Frontal cortex (tissue), 4 donors: ENCODE results near the gene WASF1. TPM values are rescaled to one million over a fixed set of nuclear protein-coding genes. Genes with fewer than 3 reads are reported as not detected.

ENCODE experiments used
- DNase-seq, 2 donors: peaks; one replicate each; pipeline ENCODE4 v3.0.0; 2012; ENCODE audit warnings: low spot score in 2 of 2
- FAIRE-seq: peaks from 2 replicates; lab custom pipeline; 2012; peaks lifted over from hg19 to GRCh38; lab: Jason Lieb, UNC
- total RNA-seq: library from RNA; depleted of rRNA; stranded (reverse); fragments of >200 nt; gene quantifications from one replicate; pipeline ENCODE4 v1.2.3, GENCODE V29; 2014
- donor health status: control.
- donor health status: control.
- donor health status: control.

WASF1 gene
- 63.2 TPM for total RNA-seq

DNA sequence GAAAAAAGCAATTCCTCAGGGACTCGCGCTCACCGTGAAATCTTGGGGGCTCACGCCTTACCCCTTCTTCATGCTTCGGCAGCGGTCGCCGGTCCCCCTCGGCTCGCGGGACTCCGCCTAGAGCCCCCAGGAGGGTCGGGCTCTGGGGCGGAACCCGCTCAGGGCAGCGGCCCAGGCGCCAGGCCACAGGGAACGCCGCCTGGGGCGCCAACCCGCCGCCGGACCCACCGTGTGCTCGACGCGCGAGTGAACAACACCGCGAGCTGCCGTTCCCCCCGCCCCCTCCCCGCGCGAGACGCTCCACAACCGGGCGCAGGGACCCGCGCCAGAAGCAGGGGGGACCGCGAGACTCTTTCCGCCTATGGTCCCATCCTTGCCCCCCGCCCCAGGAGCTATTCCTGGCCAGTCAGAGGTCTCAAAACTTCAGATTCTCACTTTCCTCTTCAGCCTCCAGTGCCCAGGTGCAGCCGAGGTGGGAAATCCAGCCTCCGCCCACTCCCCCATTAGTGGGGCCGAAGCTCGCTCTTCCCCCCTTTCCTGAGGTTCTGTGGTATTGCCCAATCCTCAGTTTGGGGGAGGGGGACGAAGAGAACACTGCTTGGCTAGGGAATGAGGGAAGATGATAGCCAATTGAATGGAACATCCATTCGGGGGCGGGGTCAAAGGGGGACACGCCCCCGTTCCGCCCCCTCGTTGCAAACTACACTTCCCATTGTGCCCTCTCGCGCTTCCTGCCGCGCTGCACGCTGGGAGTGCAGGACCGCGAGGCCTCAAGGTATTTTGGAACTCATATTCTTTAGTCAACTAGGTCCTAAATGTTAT, at the start of gene WASF1:
Gene WASF1, minus strand, starts transcription at position 265 of the 822 bp plus-strand sequence. CDS start 52,069 bp downstream, outside the sequence.
- peak; percentile 84 to 89 for DNase-seq

DNA sequence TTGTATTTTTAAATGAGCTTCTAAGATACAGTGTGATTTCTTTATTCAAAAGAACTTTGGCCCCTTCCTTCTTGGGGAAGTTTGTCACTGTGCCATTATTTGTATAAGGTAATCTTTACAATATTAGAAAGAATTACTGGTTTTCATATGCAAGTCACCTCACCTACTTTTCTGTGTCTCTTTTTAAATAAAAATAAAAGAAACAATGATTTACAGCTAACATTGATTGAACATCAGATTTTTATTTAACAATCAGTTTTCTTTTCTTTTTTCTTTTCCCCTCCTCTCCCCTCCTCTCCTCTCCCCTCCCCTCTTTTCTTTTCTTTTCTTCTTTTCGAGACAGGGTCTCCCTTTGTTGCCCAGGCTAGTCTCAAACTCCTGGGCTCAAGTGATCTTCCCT, 46.8 kb upstream of the WASF1 start:
- DNase-seq (no peak), FAIRE-seq (no peak)

More for the DNA sequence above, at the start of gene WASF1:
- FAIRE-seq: peak; percentile 68

DNA sequence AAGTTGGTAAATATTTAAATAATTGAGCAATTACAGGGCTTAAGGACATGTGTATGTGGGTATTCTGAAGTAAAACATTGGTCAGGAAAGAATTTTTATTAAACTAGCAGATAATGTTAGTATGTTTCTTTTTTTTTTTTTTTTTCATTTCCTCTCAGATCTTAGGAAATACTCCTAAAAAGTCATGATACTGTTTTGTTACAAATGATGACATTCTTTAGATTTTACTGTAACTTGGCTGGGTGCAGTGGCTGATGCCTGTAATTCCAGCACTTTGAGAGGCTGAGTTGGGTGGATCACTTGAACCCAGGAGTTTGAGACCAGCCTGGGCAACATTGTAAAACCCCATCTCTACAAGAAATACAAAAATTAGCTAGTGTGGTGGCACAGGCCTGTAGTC, 42.3 kb upstream of the WASF1 start:
- DNase-seq (no peak), FAIRE-seq (no peak)

DNA sequence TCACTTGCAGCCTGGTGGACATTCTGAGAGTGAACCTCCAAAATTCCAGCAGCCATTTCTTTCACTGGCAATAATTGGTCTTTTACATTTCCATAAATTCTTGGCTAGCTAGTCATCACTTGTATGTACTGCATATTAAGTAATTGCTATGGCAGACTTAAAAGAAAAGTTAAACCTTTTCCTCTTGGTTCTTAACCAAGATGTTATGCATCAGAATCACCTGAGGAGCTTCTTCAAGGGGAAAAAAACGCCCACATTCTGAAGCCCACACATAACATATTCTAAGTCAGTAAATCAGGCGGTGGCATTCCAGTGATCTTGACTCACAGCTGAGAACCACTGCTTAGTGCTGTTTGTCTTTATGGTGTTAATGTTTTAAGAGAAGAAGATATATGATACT, 37.8 kb upstream of the WASF1 start:
- DNase-seq (no peak), FAIRE-seq (no peak)

DNA sequence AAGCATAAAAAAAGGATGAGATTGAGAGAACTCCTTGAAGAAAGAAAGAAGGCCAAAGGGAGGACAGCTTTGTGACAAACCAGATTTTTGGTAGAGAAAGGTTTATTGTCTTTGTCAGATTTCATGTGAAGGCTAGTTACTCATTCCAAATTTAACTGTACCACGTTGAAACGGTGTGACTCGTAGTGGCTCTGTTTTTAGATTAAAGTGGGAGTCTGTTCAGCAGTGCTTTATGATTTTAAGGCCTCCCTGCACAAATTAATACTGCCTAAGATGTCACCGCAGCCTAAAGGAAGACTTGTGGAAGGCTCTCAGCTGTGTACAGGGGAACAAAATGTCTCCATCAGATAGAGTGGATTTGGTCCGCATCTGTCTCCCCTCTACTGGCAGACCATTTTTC, 36.7 kb upstream of the WASF1 start:
- no peak for DNase-seq
- no peak for FAIRE-seq

DNA sequence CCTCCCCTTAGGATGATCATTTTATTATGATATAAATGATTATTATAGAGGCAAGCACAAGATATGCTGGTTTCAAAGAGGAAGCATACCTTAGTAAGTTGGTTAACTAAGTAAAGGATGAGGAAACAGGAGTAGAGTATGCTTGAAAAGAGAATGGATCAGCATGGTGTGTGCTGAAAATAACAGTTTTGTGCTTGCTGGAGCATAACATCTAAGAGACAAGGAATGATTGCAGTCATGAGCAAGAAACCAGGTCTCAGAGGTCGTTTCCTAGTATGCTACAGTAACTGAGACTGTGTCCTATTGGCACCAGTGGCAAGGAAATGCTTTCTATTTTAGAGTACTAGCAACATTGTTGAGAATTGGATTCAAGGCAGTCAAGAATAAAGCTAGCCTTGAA, 34.9 kb upstream of the WASF1 start:
- FAIRE-seq (no peak), DNase-seq (no peak)

DNA sequence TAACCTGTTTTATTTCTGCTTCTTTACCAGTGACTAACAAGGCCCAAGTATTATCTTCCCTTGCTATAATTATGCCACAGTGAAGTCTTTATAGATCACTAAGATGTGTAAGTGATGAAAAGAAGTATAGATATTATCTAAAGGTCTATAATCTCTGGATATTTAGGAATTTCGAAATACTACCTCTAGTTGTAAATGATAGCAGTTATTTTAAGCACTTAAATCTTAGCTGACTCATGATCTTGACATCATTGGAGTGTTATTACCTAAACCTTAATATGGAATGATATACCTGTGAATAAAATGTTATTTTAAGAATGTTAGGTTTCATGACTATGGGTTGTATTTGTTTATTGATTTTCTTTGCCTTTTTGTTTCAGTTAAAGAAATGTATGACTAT, 32.3 kb upstream of the WASF1 start:
- FAIRE-seq: no peak

DNA sequence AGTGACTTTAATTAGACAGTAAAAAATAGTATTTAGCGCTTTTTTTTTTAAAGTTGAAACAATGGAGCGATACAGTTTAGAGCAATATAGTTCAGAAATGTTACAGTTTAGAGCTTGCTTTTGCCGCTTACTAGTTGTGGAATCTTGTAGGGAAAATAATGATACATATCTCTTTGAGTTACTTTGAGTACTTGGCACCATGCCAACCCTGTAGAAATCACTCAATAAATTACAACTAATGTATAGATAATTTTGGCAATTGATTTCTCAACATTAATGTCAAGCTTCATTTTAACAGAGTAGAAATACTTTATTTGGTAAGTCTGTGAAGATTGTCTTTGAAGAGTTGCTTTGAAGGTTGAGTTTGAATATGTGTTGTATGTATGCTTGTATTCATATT, 28.2 kb upstream of the WASF1 start:
- FAIRE-seq: no peak
- DNase-seq: no peak

More for the DNA sequence above, 32.3 kb upstream of the WASF1 start:
- DNase-seq: no peak

DNA sequence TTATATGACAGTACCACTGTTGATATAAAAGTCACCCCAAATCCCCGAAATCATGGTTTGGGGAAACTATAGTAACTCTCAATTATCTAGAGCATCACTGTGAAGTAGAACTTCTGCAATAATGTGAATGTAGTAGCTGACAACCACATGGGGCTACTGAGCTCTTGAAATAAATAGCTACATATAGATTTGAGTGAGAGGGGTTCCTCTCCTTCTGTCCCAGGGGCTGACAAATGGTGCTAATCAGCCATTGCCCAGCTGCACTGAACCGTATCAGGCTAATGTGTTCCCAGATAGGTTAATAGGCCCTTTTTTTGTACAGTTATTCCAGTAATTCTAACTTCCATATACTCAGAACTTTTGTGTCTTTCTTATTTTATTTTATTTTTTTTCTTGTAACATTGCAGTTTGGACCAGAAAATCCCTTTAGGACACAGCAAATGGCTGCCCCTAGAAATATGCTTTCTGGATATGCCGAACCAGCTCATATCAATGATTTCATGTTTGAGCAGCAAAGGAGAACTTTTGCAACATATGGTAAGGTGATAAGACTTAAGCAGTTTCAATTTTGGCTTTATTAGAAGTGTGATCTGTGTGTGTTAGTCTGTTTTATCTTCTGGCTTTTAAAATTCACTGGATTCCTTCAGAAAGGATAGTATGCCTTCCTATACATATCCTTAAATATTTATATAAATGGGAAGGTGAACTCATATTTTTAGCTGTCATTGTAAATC, 21.8 kb upstream of the WASF1 start:
- no peak for FAIRE-seq
- DNase-seq: no peak

DNA sequence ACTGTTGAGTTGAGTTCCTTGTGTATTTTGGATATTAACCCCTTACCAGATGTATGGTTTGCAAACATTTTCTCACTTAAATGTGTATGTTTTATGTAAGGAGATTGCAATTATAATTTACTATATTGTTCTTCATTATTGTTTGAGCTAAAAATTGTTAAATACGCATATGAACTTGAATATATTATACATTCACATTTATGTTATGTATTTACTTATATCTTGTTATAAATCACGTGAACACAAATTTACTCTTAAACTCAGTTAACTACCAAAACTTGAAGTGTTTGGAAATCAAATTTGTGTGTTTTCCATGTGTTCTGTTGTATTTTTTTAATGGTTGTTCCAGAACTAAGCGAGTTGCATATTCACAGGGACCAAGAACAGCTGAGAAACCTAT, 19.1 kb upstream of the WASF1 start:
- FAIRE-seq (no peak), DNase-seq (no peak)

DNA sequence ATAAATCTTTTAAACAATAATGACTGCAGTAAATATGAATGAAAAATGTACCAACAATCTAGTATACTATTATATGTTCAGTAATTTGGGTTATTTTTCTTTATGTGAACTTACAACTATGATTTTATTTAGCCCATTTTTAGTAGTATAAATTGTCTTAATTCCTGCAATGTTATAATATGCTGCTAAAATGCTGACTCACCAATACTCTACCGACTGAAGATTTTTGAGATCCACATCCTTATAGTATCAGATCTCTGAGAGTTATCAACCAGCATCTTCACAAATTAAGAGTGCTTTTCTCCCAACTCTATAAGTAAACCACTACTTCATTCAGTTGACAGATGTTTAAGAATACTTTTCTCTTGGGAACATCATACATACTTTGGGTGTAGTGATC, 17.4 kb upstream of the WASF1 start:
- DNase-seq: no peak
- no peak for FAIRE-seq

DNA sequence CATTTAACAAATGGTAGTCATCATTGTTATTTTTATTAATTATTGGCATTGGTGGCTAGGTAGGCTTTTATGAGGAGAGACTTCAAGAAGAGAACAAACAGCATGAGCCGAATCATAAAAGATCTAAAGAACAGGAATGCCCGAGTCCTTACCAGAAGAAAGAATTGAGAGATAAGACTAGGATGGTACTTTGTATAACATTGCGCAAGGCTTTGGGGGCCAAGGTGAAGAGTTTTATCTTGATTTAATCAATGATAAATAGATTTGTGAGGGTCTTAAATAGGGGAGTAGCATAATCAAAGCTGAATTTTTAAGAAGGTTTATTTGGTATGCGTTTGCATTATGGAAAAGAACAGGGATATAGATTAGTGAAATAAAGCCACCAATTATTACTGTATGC, 16.2 kb upstream of the WASF1 start:
- FAIRE-seq: no peak
- no peak for DNase-seq

DNA sequence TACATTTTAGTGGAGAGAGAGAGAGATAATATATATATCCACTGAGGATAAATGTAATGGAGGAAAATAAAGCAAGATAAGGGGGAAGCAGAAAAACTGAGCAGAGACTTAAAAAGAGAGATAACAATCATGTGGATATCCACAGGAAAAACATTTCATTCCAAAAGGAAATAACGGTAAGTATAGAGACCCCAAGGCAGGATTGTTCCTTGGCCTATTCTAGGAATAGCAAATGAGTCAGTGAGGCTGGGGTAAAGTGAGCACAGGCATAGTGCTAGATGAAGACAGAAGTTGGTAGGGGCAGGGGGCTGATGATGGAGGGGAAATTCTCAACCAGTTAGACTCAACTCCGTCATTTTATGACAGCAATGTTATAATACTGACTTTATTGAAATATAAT, 12.0 kb upstream of the WASF1 start:
- DNase-seq (no peak), FAIRE-seq (no peak)

DNA sequence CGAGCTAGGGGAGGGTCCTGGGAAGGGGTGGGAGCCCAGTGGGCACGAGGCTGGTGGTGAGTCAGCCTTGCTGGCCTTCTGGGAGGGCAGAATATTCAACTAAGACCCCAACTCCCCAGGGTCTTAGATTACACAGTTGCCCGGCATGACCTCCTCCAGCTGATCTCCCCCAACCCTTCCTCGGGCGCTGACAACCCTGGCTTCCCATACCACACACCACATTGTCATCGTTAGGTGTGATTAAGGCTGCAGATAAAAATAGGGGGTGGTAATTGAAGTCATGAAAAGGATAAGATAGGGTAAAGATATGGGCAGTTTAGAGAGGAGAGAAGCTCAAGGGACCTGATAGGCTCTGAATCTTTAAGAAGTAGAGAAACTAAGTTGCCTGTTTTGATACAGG, 11.3 kb upstream of the WASF1 start:
- FAIRE-seq (no peak), DNase-seq (no peak)

DNA sequence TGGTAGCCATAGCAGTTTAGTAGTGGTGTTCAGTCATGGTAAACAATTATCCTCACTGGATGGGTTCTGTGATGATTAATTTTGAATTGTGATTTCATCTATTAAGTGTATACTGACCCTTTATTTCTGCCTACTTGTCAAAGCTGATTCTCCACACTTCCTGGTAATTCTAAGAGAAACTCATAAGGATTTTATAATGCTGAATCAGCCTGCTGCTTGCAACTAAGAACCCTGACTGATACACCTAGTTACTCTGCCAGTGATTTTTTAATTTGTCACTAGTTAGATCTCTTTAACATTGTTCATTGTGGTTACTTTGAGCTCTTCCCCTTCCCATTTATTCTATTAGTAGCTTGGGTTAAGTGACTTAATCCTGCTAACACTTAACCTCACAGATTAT, 9.3 kb upstream of the WASF1 start:
- DNase-seq: no peak
- FAIRE-seq: no peak

DNA sequence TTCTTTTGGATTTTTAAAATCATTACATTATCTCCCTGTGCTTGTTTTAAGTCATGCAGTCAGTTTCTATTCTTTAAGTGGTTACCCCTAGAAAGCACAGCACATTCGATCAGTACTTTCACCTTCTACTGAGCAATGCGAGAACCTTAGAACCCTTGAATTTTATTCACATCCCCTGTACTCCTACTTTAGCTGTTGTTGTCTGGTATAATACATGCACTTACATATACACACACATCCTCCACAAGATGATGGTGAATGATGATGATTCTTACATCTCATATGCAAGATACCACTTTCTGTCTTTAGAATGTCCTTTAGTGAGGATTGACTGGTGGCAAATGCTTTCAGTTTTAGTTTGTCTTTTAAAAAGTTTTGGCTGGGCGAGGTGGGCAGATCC, 6.4 kb upstream of the WASF1 start:
- DNase-seq (no peak), FAIRE-seq (no peak)

DNA sequence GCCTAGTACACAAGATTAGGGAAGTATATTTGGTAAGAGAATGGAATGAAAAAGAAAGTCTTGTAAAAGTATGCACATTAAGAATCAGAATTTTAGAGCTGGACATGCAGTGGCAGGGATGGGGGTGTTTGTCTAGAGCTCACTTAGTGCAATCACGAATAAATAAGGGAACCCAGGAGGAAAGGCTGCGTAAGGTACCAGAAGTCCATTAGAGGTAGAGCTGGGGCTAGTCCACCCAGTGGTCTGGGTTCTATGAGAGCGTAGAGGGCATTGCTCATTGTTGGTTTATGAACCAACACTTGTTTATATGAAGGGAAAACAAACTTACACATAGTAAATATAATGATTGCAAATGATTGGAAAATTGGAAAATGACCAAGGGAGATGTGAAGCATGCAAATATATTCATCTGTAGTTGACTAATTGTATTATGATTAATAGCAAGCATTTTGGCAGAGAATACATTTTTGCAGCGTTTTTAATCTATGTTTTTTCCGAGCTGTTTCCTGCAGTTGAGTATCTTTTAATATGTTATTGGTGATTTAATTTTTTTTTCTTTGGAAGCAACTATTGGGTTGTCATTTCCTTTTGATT, 3.9 kb upstream of the WASF1 start:
- no peak for DNase-seq
- FAIRE-seq: no peak

DNA sequence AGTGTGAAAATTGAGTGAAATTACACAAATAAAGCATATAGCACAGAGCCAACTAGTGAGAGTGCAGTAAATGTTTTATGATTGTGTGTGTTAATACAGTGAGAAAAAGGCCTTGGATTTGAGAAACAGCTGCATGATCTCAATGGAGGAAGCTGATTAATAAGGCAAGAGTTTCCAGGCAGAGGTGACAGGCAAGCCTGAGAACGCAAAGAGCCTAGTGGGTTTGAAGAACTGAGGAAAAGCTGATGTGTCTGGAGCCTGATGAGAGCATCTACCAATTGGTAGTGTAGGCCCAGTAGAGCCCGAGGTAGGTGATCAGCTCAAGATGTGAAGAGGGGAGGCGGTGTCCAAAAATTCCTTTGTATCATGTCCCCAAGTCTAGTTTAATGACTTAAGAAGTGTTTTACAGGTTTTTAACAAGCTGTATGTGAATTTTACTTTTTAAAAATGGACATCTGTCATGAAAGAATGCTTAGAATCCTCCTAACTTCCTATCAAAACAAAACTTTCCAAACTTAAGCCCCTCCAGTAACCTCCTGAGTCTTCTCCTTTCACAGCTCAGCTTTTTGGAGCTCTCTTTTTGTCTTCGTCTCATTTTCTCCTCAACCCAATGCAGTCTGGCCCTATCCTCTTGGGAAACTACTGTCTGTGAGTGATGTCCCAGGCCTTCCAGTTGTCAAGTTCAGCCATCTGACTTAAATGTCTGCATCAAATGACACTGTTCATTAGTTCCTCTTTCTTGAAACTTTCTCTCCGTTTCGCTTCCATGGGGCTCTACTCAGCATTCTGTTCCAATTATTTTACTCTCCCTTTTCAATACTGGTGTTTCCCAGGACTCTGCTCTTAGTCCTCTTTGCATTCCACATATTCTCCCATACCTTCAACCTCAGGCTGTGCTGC, 1.9 kb upstream of the WASF1 start:
- FAIRE-seq: no peak
- DNase-seq: no peak

DNA sequence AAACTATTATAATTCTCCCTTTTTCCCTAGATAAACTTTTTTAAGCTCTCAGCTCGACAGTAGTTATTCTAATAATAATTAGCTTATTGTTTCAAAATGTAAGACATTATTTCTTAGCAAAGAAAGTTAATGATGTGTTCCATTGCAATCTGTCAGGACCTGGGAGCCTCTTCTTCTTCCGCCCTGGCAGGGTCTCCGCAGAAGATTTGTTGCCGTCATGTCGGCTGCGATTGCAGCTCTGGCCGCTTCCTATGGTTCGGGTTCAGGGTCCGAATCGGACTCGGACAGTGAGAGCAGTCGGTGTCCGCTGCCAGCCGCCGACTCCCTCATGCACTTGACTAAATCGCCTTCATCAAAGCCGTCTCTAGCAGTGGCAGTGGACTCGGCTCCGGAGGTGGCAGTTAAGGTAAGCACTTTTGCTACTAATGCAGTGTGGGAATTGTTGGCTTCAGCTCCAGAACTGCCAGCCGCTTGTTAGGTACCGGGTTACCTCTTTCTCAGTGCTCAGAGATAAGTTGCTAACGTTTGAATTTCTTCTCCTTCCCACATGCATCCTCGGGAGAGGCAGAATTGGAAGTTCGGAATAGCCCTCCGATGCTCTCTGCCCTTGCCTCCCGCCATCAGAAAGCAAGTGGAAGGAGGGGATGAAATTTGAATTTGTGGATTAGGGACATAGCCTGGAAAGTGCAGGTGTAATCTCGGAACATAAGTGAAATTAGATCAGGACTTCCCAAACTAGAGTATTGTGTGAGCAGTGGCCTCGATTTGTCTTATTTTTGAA, 948 bp upstream of the WASF1 start, which contains the start of gene CDC40:
Gene CDC40, plus strand, starts transcription at position 200 of the 781 bp plus-strand sequence. Its CDS starts 18 bp downstream, at position 218.
- no peak for FAIRE-seq
- DNase-seq: peak; percentile 44 to 56
